IMR-90 (cell line): Measurements from ENCODE around the gene ABHD17A. TPM values are rescaled to one million over a fixed set of nuclear protein-coding genes. Genes with fewer than 3 reads are reported as not detected.

Source experiments
- ATAC-seq: fragments of 200-7000 bp; cut with Tn5 transposase; 2 replicates; pipeline ENCODE4 v1.9.1; 2020; ENCODE audit warnings: low read depth, mild to moderate bottlenecking, moderate library complexity
- BruUV-seq: library from RNA; stranded (reverse); fragments of 400-500 nt; replicated peaks from 2 replicates; lab custom pipeline; 2021; lab: Mats Ljungman, UMichigan
- CTCF ChIA-PET: fragments of 300-600 bp; formaldehyde crosslinking; extraction: SDS; loops from one replicate; lab custom pipeline; 2021; ENCODE audit warnings: antibody characterized with exemption; lab: Yijun Ruan, JAX
- POLR2A ChIA-PET: fragments of 300-600 bp; sonication (Branson Sonifier 250); formaldehyde crosslinking; loops from one replicate; lab custom pipeline; 2022; ENCODE audit warnings: antibody characterized with exemption; ENCODE audit not compliant: unreplicated experiment; lab: Charles Lee
- DNase-seq: peaks from one replicate; pipeline ENCODE4 v3.0.0; 2013
- H2AFZ ChIP-seq: replicated peaks from 2 replicates; pipeline ENCODE3; 2013; ENCODE audit warnings: low read length, mild to moderate bottlenecking; ENCODE audit not compliant: poor library complexity
- H2AK5ac ChIP-seq: 2 replicates; pipeline ENCODE4 v1.6.1; 2013; ENCODE audit warnings: low read depth, low read length, inconsistent platforms
- H2AK9ac ChIP-seq: replicated peaks from 2 replicates; pipeline ENCODE3; 2013; ENCODE audit warnings: mild to moderate bottlenecking, low read depth, low read length, moderate library complexity; ENCODE audit not compliant: poor library complexity
- H2BK120ac ChIP-seq: 2 replicates; pipeline ENCODE4 v1.6.1; 2013; ENCODE audit warnings: low read depth, low read length, inconsistent platforms
- H2BK15ac ChIP-seq: 3 replicates; pipeline ENCODE4 v1.6.1; 2013; ENCODE audit warnings: low read depth, low read length, inconsistent platforms
- H2BK20ac ChIP-seq: 2 replicates; pipeline ENCODE4 v1.6.1; 2013; ENCODE audit warnings: low read depth, mild to moderate bottlenecking, inconsistent platforms, low read length, moderate library complexity
- H2BK5ac ChIP-seq: 2 replicates; pipeline ENCODE4 v1.6.1; 2013; ENCODE audit warnings: mild to moderate bottlenecking, low read depth, low read length, inconsistent platforms; ENCODE audit not compliant: poor library complexity, severe bottlenecking
- H3K14ac ChIP-seq: replicated peaks from 2 replicates; pipeline ENCODE4 v1.6.1; 2013; ENCODE audit warnings: low read depth, low read length, inconsistent platforms
- H3K18ac ChIP-seq: 2 replicates; pipeline ENCODE4 v1.6.1; 2013; ENCODE audit warnings: low read depth, low read length, control low read depth
- H3K23ac ChIP-seq: 2 replicates; pipeline ENCODE4 v1.6.1; 2013; ENCODE audit warnings: low read depth, low read length, inconsistent platforms
- H3K27ac ChIP-seq: 2 replicates; pipeline ENCODE4 v1.5.1; 2013; ENCODE audit warnings: mild to moderate bottlenecking, control low read depth, low read length; ENCODE audit not compliant: insufficient read depth
- H3K27me3 ChIP-seq: 2 replicates; pipeline ENCODE4 v1.6.1; 2013; ENCODE audit warnings: low read length; ENCODE audit not compliant: control insufficient read depth, insufficient read depth
- H3K36me3 ChIP-seq: 2 replicates; pipeline ENCODE4 v1.6.1; 2013; ENCODE audit warnings: low read length, mixed read lengths; ENCODE audit not compliant: control insufficient read depth, insufficient read depth
- H3K4ac ChIP-seq: 2 replicates; pipeline ENCODE4 v1.6.1; 2013; ENCODE audit warnings: low read depth, low read length, inconsistent platforms
- H3K4me1 ChIP-seq: 2 replicates; pipeline ENCODE4 v1.6.1; 2013; ENCODE audit warnings: low read length, mixed read lengths; ENCODE audit not compliant: control insufficient read depth, insufficient read depth
- H3K4me2 ChIP-seq: 2 replicates; pipeline ENCODE4 v1.6.1; 2013; ENCODE audit warnings: low read depth, mild to moderate bottlenecking, control low read depth, low read length, moderate library complexity
- H3K4me3 ChIP-seq: 2 replicates; pipeline ENCODE4 v1.5.1; 2013; ENCODE audit warnings: low read depth, mild to moderate bottlenecking, control low read depth, low read length, moderate library complexity; ENCODE audit not compliant: insufficient read depth
- H3K56ac ChIP-seq: 2 replicates; pipeline ENCODE4 v1.6.1; 2013; ENCODE audit warnings: low read length, inconsistent platforms; ENCODE audit not compliant: insufficient read depth; ENCODE audit errors: extremely low read depth
- H3K79me1 ChIP-seq, 2 experiments: 2 replicates each; pipeline ENCODE4 v1.6.1; 2013; ENCODE audit warnings: low read length in 2 of 2, inconsistent platforms in 1 of 2, low read depth in 1 of 2
- H3K9ac ChIP-seq: 2 replicates; pipeline ENCODE4 v1.6.1; 2013; ENCODE audit warnings: low read depth, low read length, control low read depth
- H3K9me1 ChIP-seq: 2 replicates; pipeline ENCODE4 v1.6.1; 2013; ENCODE audit warnings: low read length, inconsistent platforms; ENCODE audit not compliant: insufficient read depth
- H3K9me3 ChIP-seq: 2 replicates; pipeline ENCODE4 v1.6.1; 2013; ENCODE audit warnings: low read length; ENCODE audit not compliant: control insufficient read depth, insufficient read depth
- H4K20me1 ChIP-seq: 2 replicates; pipeline ENCODE4 v1.6.1; 2013; ENCODE audit warnings: low read length, inconsistent platforms; ENCODE audit not compliant: insufficient read depth
- H4K5ac ChIP-seq: 2 replicates; pipeline ENCODE4 v1.6.1; 2013; ENCODE audit warnings: mild to moderate bottlenecking, low read depth, low read length, control low read depth
- H4K8ac ChIP-seq, 2 experiments: 2 replicates each; pipeline ENCODE4 v1.6.1; 2013; ENCODE audit warnings: low read depth in 2 of 2, low read length in 2 of 2, control low read depth in 1 of 2, inconsistent platforms in 1 of 2
- H4K91ac ChIP-seq: 2 replicates; pipeline ENCODE4 v1.6.1; 2013; ENCODE audit warnings: low read depth, low read length, inconsistent platforms; ENCODE audit not compliant: insufficient read depth
- BHLHE40 ChIP-seq: fragments of 150-350 bp; IDR thresholded peaks from 2 replicates; pipeline ENCODE4 v1.6.1; 2016; ENCODE audit warnings: mild to moderate bottlenecking, low read depth, low read length
- CEBPB ChIP-seq: IDR thresholded peaks from 2 replicates; pipeline ENCODE4 v1.6.1; 2012; ENCODE audit warnings: low read depth, low read length, improper control_type of control experiment
- CHD1 ChIP-seq: IDR thresholded peaks from 2 replicates; pipeline ENCODE4 v1.6.1; 2012; ENCODE audit warnings: low read depth, low read length, improper control_type of control experiment
- FOS ChIP-seq: fragments of 150-350 bp; IDR thresholded peaks from 2 replicates; pipeline ENCODE4 v1.6.1; 2016; ENCODE audit warnings: low read depth, low read length
- MAFK ChIP-seq: IDR thresholded peaks from 2 replicates; pipeline ENCODE4 v1.6.1; 2012; ENCODE audit warnings: low read depth, low read length, improper control_type of control experiment
- MAZ ChIP-seq: IDR thresholded peaks from 2 replicates; pipeline ENCODE4 v1.6.1; 2012; ENCODE audit warnings: low read depth, mild to moderate bottlenecking, low read length, improper control_type of control experiment, moderate library complexity, borderline replicate concordance
- MXI1 ChIP-seq: IDR thresholded peaks from 2 replicates; pipeline ENCODE4 v1.6.1; 2012; ENCODE audit warnings: low read depth, mild to moderate bottlenecking, low read length, moderate library complexity, borderline replicate concordance
- NFE2L2 ChIP-seq: fragments of 150-350 bp; IDR thresholded peaks from 2 replicates; pipeline ENCODE4 v1.6.1; 2016; ENCODE audit warnings: low read depth, mild to moderate bottlenecking, low read length
- POLR2A ChIP-seq: IDR thresholded peaks from 2 replicates; pipeline ENCODE4 v1.6.1; 2012; ENCODE audit warnings: mild to moderate bottlenecking, low read depth, low read length
- RAD21 ChIP-seq: IDR thresholded peaks from 2 replicates; pipeline ENCODE4 v1.6.1; 2012; ENCODE audit warnings: low read length, improper control_type of control experiment
- RFX5 ChIP-seq: IDR thresholded peaks from 2 replicates; pipeline ENCODE4 v1.8.0; 2012; ENCODE audit warnings: low read depth, mild to moderate bottlenecking, low read length, moderate library complexity
- SMC3 ChIP-seq: fragments of 150-350 bp; IDR thresholded peaks from 2 replicates; pipeline ENCODE4 v1.6.1; 2016; ENCODE audit warnings: low read depth, mild to moderate bottlenecking, antibody characterized with exemption, low read length, moderate library complexity
- WGBS, 2 experiments: methylation state at CpG; one replicate each; pipeline versions ENCODE4 v1.1.5 to v1.1.7; 2013; ENCODE audit warnings: missing lambda C conversion rate in 2 of 2; ENCODE audit not compliant: insufficient read length in 1 of 2; ENCODE audit errors: extremely low coverage in 2 of 2; 5-methylcytosine and 5-hydroxymethylcytosine counted together
- dilution Hi-C: fragments of 300-500 bp; cut with HindIII; formaldehyde crosslinking; loops from one replicate; pipeline ENCODE4 v1.14.3; 2018; ENCODE audit warnings: low sequenced_read_pairs; ENCODE audit not compliant: unreplicated experiment
- in situ Hi-C: fragments of 300-500 bp; cut with MboI; formaldehyde crosslinking; loops from 3 replicates; pipeline ENCODE4 v1.14.3; 2019; ENCODE audit warnings: low sequenced_read_pairs, inconsistent platforms, mixed read lengths
- intact Hi-C: fragments of 100-400 bp; cut with micrococcal nuclease; formaldehyde crosslinking; loops from 2 replicates; pipeline ENCODE4 v1.10.0; 2022
- polyA plus RNA-seq, 3 experiments: library from polyadenylated mRNA; depleted of rRNA; stranded (reverse); fragments of >200 nt; gene quantifications; 2 replicates each; pipeline ENCODE4 v1.2.3, GENCODE V29; 2012; ENCODE audit warnings: low replicate concordance in 1 of 3
- total RNA-seq: library from RNA; depleted of rRNA; stranded (reverse); fragments of >200 nt; gene quantifications from 2 replicates; pipeline ENCODE4 v1.2.3, GENCODE V29; 2012
- TF ChIP-seq, protein P1 (sequence below): fragments of 150-350 bp; IDR thresholded peaks from 2 replicates; pipeline ENCODE4 v1.6.1; 2017; ENCODE audit warnings: mild to moderate bottlenecking, antibody characterized with exemption, low read length, low read depth
- TF ChIP-seq, protein P2 (sequence below): fragments of 150-350 bp; IDR thresholded peaks from 2 replicates; pipeline ENCODE4 v1.6.1; 2016; ENCODE audit warnings: low read depth, mild to moderate bottlenecking, low read length, moderate library complexity, borderline replicate concordance
- TF ChIP-seq, protein P3 (sequence below): conservative IDR thresholded peaks from 2 replicates; pipeline ENCODE4 v1.5.1; 2012; ENCODE audit warnings: mild to moderate bottlenecking, low read depth, low read length, improper control_type of control experiment

ABHD17A gene
- total and polyA plus RNA-seq, 2 of the 4 experiments (the other 2 are of a cell fraction) = 37.8 to 76.2 TPM

DNA sequence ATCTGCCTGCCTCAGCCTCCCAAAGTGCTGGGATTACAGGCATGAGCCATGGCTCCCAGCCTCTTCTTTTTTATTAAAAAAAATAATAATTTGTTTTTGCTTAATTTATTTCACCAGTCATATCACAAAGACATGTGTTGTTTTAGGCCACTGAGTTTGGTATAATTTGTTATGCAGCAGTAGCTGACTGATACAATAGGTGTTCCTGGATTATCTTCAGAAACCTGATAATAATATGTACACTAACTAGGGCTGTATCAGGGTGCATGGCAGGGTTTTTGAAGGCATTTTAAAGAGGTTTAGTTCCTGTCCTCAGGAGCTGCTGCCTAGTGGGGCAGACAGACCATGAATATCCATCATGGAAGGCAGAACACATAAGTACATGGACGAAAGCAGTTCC lies 46.1 kb upstream of the ABHD17A start:
- H3K18ac ChIP-seq = no peak overlapping the region
- no peak for DNase-seq
- BruUV-seq = no TSS peak
- H3K14ac ChIP-seq = no peak overlapping the region
- no peak overlapping the region for H3K4me2 ChIP-seq
- intact Hi-C loops = no loop called here
- no peaks in the 10 kb centered on the region for H4K20me1 ChIP-seq
- H3K23ac ChIP-seq = no peak overlapping the region
- H2AK9ac ChIP-seq = no peak overlapping the region
- H2BK15ac ChIP-seq = no peak overlapping the region
- no peaks in the 10 kb centered on the region for H3K9me1 ChIP-seq
- H3K56ac ChIP-seq = no peak overlapping the region
- no peaks in the 10 kb centered on the region for H3K36me3 ChIP-seq
- H3K27ac ChIP-seq = no peak overlapping the region
- CTCF ChIA-PET = no interaction called here
- H2BK20ac ChIP-seq = no peak overlapping the region
- no peaks in the 10 kb centered on the region for H3K79me1 ChIP-seq
- POLR2A ChIA-PET = no interaction called here
- ATAC-seq = no peak
- H2AK5ac ChIP-seq = no peak overlapping the region
- H2BK120ac ChIP-seq = no peak overlapping the region
- H4K8ac ChIP-seq = no peak overlapping the region
- TF ChIP-seq SMC3 (no peak), CHD1 (no peak), BHLHE40 (no peak), MAZ (no peak), RAD21 (no peak), CEBPB (no peak), RFX5 (no peak), FOS (no peak), POLR2A (no peak), NFE2L2 (no peak), MAFK (no peak), MXI1 (no peak)
- TF ChIP-seq, protein P1, sequence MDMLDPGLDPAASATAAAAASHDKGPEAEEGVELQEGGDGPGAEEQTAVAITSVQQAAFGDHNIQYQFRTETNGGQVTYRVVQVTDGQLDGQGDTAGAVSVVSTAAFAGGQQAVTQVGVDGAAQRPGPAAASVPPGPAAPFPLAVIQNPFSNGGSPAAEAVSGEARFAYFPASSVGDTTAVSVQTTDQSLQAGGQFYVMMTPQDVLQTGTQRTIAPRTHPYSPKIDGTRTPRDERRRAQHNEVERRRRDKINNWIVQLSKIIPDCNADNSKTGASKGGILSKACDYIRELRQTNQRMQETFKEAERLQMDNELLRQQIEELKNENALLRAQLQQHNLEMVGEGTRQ = no peak
- TF ChIP-seq, protein P2, sequence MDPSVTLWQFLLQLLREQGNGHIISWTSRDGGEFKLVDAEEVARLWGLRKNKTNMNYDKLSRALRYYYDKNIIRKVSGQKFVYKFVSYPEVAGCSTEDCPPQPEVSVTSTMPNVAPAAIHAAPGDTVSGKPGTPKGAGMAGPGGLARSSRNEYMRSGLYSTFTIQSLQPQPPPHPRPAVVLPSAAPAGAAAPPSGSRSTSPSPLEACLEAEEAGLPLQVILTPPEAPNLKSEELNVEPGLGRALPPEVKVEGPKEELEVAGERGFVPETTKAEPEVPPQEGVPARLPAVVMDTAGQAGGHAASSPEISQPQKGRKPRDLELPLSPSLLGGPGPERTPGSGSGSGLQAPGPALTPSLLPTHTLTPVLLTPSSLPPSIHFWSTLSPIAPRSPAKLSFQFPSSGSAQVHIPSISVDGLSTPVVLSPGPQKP = no peak
- TF ChIP-seq, protein P3, sequence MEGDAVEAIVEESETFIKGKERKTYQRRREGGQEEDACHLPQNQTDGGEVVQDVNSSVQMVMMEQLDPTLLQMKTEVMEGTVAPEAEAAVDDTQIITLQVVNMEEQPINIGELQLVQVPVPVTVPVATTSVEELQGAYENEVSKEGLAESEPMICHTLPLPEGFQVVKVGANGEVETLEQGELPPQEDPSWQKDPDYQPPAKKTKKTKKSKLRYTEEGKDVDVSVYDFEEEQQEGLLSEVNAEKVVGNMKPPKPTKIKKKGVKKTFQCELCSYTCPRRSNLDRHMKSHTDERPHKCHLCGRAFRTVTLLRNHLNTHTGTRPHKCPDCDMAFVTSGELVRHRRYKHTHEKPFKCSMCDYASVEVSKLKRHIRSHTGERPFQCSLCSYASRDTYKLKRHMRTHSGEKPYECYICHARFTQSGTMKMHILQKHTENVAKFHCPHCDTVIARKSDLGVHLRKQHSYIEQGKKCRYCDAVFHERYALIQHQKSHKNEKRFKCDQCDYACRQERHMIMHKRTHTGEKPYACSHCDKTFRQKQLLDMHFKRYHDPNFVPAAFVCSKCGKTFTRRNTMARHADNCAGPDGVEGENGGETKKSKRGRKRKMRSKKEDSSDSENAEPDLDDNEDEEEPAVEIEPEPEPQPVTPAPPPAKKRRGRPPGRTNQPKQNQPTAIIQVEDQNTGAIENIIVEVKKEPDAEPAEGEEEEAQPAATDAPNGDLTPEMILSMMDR = no peak
- no peak overlapping the region for H3K9ac ChIP-seq
- H4K91ac ChIP-seq = no peak overlapping the region
- no peak overlapping the region for H4K5ac ChIP-seq
- dilution Hi-C loops = no loop called here
- H3K4me1 ChIP-seq = peaks cover 6% of the 10 kb centered on the region
- H3K4ac ChIP-seq = no peak overlapping the region
- H3K4me3 ChIP-seq = no peak overlapping the region
- no peak overlapping the region for H2BK5ac ChIP-seq
- H3K27me3 ChIP-seq = no peaks in the 10 kb centered on the region
- H2AFZ ChIP-seq = no peak overlapping the region
- no CpG with 5 or more reads among the region's 1 CpG for WGBS, 2 experiments
- in situ Hi-C loops = no loop called here
- H3K9me3 ChIP-seq = no peaks in the 10 kb centered on the region; the same call in 1 of the 2 replicates
